GM21717 (cell line): ENCODE measurements around the gene CHST3.
"Not testable (repeated sequence)": the region's sequence is repeated elsewhere in the genome, so short reads cannot be mapped to it uniquely, and the experiment has no call there.

ENCODE experiments used
- ATAC-seq: cut with Tn5 transposase; IDR thresholded peaks from one replicate; pipeline ENCODE4 v1.9.1; 2021; ENCODE audit warnings: mild to moderate bottlenecking, moderate library complexity; ENCODE audit not compliant: unreplicated experiment

CHST3 gene

GRCh38 chr10:71972746-71973695, 8.8 kb downstream of the CHST3 start:
- ATAC-seq: no peak

- ATAC-seq: no peak
Observed at GRCh38 chr10:71973777-71974488, 9.7 kb downstream of the CHST3 start.

GRCh38 chr10:71974489-71975021, 10.4 kb downstream of the CHST3 start:
- no peak for ATAC-seq

- ATAC-seq: no peak
Observed at GRCh38 chr10:71975087-71975870, 11.1 kb downstream of the CHST3 start.

GRCh38 chr10:71975871-71976725, 11.9 kb downstream of the CHST3 start:
- ATAC-seq: no peak

- not testable (repeated sequence) for ATAC-seq
Observed at GRCh38 chr10:71977614-71977903, 13.4 kb downstream of the CHST3 start.

GRCh38 chr10:71978476-71978875, 14.3 kb downstream of the CHST3 start:
- no peak for ATAC-seq

- no peak for ATAC-seq
Observed at GRCh38 chr10:71978988-71979691, 14.9 kb downstream of the CHST3 start.

- no peak for ATAC-seq
Observed at GRCh38 chr10:71979692-71980062, 15.5 kb downstream of the CHST3 start.

- ATAC-seq: no peak
Observed at GRCh38 chr10:71980181-71981014, 16.2 kb downstream of the CHST3 start.

- no peak for ATAC-seq
Observed at GRCh38 chr10:71981015-71981875, 17.1 kb downstream of the CHST3 start.

- no peak for ATAC-seq
Observed at GRCh38 chr10:71981876-71982230, 17.7 kb downstream of the CHST3 start.

GRCh38 chr10:71982269-71983178, 18.3 kb downstream of the CHST3 start:
- no peak for ATAC-seq

GRCh38 chr10:71984126-71984808, 20.1 kb downstream of the CHST3 start:
- ATAC-seq: no peak

GRCh38 chr10:71984809-71985388, 20.7 kb downstream of the CHST3 start:
- ATAC-seq: no peak
